PFSK-1 (cell line): Measurements from ENCODE around the gene LCT.

ENCODE experiments used
- FOXP2 ChIP-seq: optimal IDR thresholded peaks from 2 replicates; pipeline ENCODE3; 2011; ENCODE audit warnings: borderline replicate concordance, control low read depth, inconsistent platforms; ENCODE audit not compliant: insufficient read depth; ENCODE audit errors: extremely low read length, extremely low read depth
- POLR2AphosphoS5 ChIP-seq: IDR thresholded peaks from 2 replicates; pipeline ENCODE4 v1.6.1; 2012; ENCODE audit warnings: low read depth, mild to moderate bottlenecking, control low read depth, low read length, moderate library complexity
- SIN3A ChIP-seq: IDR thresholded peaks from 2 replicates; pipeline ENCODE4 v1.6.1; 2012; ENCODE audit warnings: mild to moderate bottlenecking, low read length, moderate library complexity, borderline replicate concordance; ENCODE audit not compliant: insufficient read depth
- TAF1 ChIP-seq: IDR thresholded peaks from 2 replicates; pipeline ENCODE4 v1.6.1; 2012; ENCODE audit warnings: low read length, control low read depth, borderline replicate concordance; ENCODE audit not compliant: insufficient read depth
- TF ChIP-seq, protein P1 (sequence below), 2 experiments: IDR thresholded peaks; 2 replicates each; pipeline versions ENCODE4 v1.6.1 to v1.8.0; 2011 to 2012; ENCODE audit warnings: low read depth in 2 of 2, low read length in 2 of 2, control low read depth in 1 of 2, inconsistent platforms in 1 of 2, mild to moderate bottlenecking in 1 of 2, moderate library complexity in 1 of 2; ENCODE audit not compliant: insufficient read depth in 1 of 2

DNA sequence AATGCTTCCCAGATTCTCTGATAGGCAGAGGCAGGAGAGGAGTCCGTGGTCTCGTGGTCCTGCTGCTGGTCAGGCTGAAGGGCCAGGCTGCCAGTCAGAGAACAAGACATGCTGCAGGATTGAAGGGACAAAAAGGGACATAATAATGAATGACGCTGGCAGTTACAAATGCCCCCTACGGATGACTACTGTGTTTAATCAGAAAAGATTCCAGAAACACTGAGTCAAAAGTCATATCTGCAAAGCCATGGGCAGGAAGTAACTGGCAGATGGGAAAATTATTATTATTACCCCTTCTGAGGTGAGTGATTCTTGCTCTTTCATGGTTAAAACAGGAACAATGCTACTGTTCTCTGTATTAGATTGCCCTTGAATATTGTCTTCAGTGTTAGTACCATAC, 19.0 kb downstream of the LCT start:
- no peak for TF ChIP-seq SIN3A
- TF ChIP-seq, protein P1, sequence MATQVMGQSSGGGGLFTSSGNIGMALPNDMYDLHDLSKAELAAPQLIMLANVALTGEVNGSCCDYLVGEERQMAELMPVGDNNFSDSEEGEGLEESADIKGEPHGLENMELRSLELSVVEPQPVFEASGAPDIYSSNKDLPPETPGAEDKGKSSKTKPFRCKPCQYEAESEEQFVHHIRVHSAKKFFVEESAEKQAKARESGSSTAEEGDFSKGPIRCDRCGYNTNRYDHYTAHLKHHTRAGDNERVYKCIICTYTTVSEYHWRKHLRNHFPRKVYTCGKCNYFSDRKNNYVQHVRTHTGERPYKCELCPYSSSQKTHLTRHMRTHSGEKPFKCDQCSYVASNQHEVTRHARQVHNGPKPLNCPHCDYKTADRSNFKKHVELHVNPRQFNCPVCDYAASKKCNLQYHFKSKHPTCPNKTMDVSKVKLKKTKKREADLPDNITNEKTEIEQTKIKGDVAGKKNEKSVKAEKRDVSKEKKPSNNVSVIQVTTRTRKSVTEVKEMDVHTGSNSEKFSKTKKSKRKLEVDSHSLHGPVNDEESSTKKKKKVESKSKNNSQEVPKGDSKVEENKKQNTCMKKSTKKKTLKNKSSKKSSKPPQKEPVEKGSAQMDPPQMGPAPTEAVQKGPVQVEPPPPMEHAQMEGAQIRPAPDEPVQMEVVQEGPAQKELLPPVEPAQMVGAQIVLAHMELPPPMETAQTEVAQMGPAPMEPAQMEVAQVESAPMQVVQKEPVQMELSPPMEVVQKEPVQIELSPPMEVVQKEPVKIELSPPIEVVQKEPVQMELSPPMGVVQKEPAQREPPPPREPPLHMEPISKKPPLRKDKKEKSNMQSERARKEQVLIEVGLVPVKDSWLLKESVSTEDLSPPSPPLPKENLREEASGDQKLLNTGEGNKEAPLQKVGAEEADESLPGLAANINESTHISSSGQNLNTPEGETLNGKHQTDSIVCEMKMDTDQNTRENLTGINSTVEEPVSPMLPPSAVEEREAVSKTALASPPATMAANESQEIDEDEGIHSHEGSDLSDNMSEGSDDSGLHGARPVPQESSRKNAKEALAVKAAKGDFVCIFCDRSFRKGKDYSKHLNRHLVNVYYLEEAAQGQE (IDR thresholded peaks at IDR 0.05; ENCODE audit: insufficient read depth in 1 of 2, low read depth in 2 of 2, low read length in 2 of 2) = no peak
- TF ChIP-seq POLR2AphosphoS5 = no peak
- no peak for TF ChIP-seq TAF1
- no peak for TF ChIP-seq FOXP2
